ENCODE data around the gene HECW1.
A peak's percentile ranks its signal among the peaks of the same experiment; 100 is the strongest.

The HECW1 gene

GRCh38 chr7:43495572-43495971, 383.1 kb downstream of the HECW1 start:
- no peak for DNase-seq (ENCODE audit: low read depth, low spot score)

DNA sequence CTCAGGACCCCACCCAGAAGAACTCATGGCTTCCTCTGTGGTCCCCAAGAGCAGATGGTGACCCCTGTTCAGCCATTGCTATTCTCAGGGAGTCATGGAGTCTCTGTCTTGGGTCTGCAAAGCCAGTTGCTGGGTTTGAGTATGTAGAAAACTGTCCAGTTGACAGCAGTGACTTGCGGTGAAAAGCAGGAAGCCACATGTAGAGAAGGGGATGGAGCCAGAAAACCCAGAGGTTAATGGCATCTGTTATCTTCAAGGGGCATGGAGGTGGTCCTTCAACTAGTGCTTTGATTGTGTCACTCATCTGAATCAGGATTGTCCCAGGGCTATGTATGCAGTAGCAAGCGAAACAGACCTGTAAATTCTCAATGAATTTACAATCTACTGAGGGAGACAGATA, 384.1 kb downstream of the HECW1 start:
- no peak for DNase-seq (ENCODE audit: low read depth, low spot score)

GRCh38 chr7:43501870-43502269, 389.4 kb downstream of the HECW1 start:
- no peak for DNase-seq (ENCODE audit: low read depth, low spot score)

- no peak for DNase-seq (ENCODE audit: low read depth, low spot score)
These were observed 390.5 kb downstream of the HECW1 start for GRCh38 chr7:43502941-43503340.

DNA sequence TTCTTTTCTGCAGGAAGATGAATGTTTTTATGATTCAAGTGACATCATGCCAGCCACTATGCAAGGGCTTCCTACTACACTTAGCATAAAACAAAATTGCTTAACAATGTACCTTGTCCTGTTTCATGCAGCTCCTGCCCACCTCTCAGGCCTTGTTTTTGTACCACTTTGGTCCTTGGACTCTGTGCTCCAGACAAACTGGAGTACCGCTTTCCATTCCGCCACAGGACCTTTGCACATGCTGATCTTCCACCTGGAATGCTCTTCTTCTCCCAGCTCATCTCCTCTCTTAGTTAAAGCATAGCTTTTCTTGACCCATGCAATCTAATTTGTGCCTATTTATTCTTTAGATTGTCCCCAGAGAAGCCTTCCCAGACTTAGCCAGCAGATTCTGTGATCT, 393.0 kb downstream of the HECW1 start:
- DNase-seq (ENCODE audit: low read depth, low spot score), result no peak

GRCh38 chr7:43506460-43506859, 394.0 kb downstream of the HECW1 start:
- no peak for DNase-seq (ENCODE audit: low read depth, low spot score)

- DNase-seq (ENCODE audit: low read depth, low spot score), result no peak
These were observed 396.0 kb downstream of the HECW1 start for GRCh38 chr7:43508461-43508860.

DNA sequence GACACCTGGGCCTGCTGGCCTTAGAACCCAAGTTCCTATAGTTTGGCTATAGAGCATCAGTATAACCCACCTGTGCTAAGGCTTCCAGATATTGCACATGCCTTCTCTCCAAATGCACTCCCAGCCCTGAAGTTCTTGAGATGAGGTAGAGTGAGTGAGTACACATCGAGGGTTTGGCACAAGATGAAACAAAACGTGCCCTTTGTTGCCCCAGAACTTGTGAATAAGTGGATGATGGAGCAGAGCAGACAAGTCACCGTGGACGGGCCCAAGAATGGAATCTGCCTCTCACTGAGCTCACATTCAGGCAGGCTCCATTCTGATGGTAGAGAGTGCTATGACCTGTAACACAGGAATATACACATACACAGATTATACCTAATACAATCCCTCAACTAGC, 397.5 kb downstream of the HECW1 start:
- DNase-seq (ENCODE audit: low read depth, low spot score), result no peak

DNA sequence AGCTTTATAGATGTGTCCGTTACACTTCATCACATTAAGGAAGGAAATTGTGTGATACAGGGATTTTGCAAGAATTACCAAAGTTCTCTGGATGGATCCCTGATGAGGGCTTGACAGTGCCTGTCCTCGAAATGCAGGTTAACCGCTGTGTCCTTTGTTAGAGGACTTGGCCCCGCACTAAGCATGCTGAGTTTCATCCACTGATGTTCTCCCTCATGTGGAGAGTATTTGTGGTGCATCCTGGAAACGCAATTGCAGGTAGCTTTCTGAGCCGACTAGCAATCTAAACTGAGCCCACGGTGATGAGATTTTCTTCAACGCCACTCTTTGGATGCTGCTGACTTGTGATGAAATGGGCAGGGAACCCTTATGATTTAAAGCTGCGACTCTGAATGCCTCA, 398.6 kb downstream of the HECW1 start:
- no peak for DNase-seq (ENCODE audit: low read depth, low spot score)

GRCh38 chr7:43511769-43512515, 399.5 kb downstream of the HECW1 start:
- no peak for DNase-seq (ENCODE audit: low read depth, low spot score)

- DNase-seq (ENCODE audit: low read depth, low spot score), result peak; percentile 20
These were observed 400.8 kb downstream of the HECW1 start for GRCh38 chr7:43513251-43513650.

GRCh38 chr7:43516581-43517342, 404.3 kb downstream of the HECW1 start:
- DNase-seq (ENCODE audit: low read depth, low spot score), result no peak

DNA sequence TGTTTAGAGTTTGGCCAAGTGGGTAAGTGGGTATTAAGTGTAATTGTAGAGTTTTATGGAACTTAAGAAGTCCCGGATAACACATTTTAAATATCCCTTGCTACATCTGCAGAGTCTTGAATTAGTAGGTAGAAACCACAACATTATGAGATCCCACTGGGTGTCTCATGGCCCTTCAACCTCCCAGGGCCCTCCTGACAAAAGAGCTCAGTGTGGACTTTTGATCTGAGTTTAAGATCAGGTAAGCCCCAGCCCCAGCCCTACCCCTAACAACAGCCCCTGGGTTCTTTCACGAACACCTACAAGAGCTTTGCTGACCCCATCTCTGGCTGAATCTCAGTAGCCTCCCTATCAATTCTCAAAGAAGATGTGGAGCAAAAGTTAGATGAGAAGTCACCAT, 405.0 kb downstream of the HECW1 start:
- DNase-seq (ENCODE audit: low read depth, low spot score), result no peak

DNA sequence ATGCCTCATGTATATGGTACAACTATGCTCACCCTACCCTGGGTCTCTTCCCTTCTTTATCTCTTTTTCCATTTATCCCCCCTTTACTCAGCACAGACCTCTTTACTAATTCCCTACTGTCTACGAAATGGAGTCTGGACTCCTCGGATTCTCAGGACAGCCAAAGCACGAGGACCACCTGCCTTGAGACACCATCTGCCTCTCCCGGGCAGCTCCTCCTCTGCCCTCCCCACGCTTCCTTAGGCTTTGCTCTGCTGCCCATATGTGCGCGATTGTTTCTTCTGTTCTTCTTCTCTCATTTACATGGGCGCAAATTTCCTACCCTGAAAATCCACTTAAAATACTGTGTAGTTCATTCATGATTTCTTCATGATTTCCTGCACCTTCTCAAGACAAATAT, 407.8 kb downstream of the HECW1 start:
- DNase-seq (ENCODE audit: low read depth, low spot score), result no peak

DNA sequence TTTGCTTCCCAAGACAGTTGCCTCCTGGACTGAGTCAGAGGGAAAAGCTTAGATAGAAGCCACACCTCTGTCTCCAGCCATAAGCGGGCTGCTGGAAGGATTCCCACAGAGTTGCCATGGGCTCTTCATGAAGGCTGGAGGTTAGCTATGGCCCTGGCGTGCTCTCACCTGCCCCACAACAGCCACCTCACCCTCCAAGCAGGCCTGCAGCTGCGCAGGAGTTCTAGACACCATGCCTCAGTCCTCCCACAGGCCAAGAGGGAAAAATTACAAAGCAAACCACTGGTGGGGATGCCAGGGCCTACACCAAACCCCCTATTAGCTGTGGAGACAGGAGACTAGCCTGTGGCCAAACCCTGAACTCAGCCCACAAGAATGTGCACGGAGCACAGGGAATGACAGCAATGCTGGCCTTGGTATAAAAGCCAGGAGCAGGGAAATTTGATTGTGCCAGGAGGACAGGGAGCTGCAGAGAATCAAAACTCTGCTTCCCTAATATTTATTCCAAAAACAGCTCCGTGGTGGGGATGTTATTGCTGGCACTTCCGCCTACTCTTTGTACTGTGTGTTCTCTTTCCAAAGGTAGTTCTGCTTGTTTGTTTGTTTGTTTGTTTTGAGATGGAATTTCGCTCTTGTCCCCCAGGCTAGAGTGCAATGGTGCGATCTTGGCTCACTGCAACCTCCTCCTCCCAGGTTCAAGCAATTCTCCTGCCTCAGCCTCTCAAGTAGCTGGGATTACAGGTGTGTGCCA, 410.1 kb downstream of the HECW1 start:
- no peak for DNase-seq (ENCODE audit: low read depth, low spot score)

GRCh38 chr7:43528576-43529354, 416.3 kb downstream of the HECW1 start:
- no peak for DNase-seq (ENCODE audit: low read depth, low spot score)

GRCh38 chr7:43530553-43531410, 418.3 kb downstream of the HECW1 start:
- DNase-seq (ENCODE audit: low read depth, low spot score), result no peak

DNA sequence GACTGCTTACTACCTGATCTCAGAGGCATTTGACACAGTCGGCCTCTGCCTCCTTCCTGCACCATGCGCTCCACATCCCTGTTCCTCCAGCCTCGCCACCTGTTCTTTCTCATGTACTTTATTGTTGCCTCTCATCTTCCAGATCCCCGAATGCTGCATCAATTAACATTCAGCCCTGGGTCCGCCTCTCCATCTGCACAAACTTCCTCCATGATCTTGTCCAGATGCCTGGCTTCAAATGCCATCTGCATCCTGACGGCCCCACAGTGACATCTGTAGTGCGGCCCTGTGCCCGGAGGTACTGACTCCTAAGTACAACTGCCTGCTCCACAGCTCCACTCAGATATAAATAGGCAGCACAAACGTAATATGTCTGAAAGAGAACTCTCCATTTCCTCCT, 419.3 kb downstream of the HECW1 start:
- DNase-seq (ENCODE audit: low read depth, low spot score), result no peak

- DNase-seq (ENCODE audit: low read depth, low spot score), result no peak
These were observed 421.5 kb downstream of the HECW1 start for GRCh38 chr7:43533801-43534479.

GRCh38 chr7:43535031-43535451, 422.6 kb downstream of the HECW1 start:
- DNase-seq (ENCODE audit: low read depth, low spot score), result peak; percentile 73
